AG04449 (cell line): ENCODE data around the gene NGRN.

Experiments used
- CTCF ChIA-PET: fragments of 350-600 bp; formaldehyde crosslinking; extraction: SDS; loops from one replicate; lab custom pipeline; 2021; ENCODE audit warnings: antibody characterized with exemption; lab: Yijun Ruan, JAX
- POLR2A ChIA-PET: fragments of 400-600, 350-600 bp; formaldehyde crosslinking; extraction: SDS; loops from one replicate; lab custom pipeline; 2020; ENCODE audit warnings: antibody characterized with exemption, inconsistent platforms; lab: Yijun Ruan, JAX
- DNase-seq: peaks from one replicate; pipeline ENCODE4 v3.0.0-alpha.2; 2010; ENCODE audit warnings: low read depth, low spot score
- H3K4me3 ChIP-seq: 2 replicates; pipeline ENCODE4 v1.5.1; 2011; ENCODE audit warnings: low read depth, mild to moderate bottlenecking, control low read depth, low read length
- CTCF ChIP-seq: IDR thresholded peaks from one replicate; pipeline ENCODE4 v1.5.1; 2011; ENCODE audit warnings: mild to moderate bottlenecking, moderate library complexity, low read length, control low read depth, inconsistent platforms; ENCODE audit not compliant: insufficient read depth; ENCODE audit errors: missing control alignments

The NGRN gene

GRCh38 chr15:90305932-90306331 is 40.5 kb downstream of the NGRN start:
- ChIA-PET POLR2A (no interaction called here), CTCF (interaction anchor here (3.8 to 7.9 kb wide), 3 partner anchors 10 to 13 kb away, joined by 25 to 86 read pairs (median 26); no protein-coding TSS in a partner anchor)
- no peak overlapping the region for H3K4me3 ChIP-seq
- no peak for TF ChIP-seq CTCF
- no peak for DNase-seq

GRCh38 chr15:90306560-90306959 is 41.1 kb downstream of the NGRN start:
- DNase-seq = no peak
- ChIA-PET CTCF (interaction anchor here (3.8 to 7.9 kb wide), 3 partner anchors 11 to 13 kb away, joined by 25 to 86 read pairs (median 26); no protein-coding TSS in a partner anchor), POLR2A (no interaction called here)
- TF ChIP-seq CTCF = no peak
- no peak overlapping the region for H3K4me3 ChIP-seq

- CTCF ChIA-PET = interaction anchor here (0.8 to 7.9 kb wide), 5 partner anchors 10 to 175 kb away, joined by 3 to 86 read pairs (median 5); no protein-coding TSS in a partner anchor
- POLR2A ChIA-PET = no interaction called here
- TF ChIP-seq CTCF = no peak
- H3K4me3 ChIP-seq = no peak overlapping the region
- no peak for DNase-seq
These were observed 42.2 kb downstream of the NGRN start for GRCh38 chr15:90307661-90308060.

GRCh38 chr15:90309020-90309419 is 43.5 kb downstream of the NGRN start:
- POLR2A ChIA-PET = no interaction called here
- H3K4me3 ChIP-seq = no peak overlapping the region
- no peak for DNase-seq
- CTCF ChIA-PET = interaction anchor here (0.7 to 4.0 kb wide), 5 partner anchors 7 to 173 kb away, joined by 3 to 33 read pairs (median 8); no protein-coding TSS in a partner anchor
- no peak for TF ChIP-seq CTCF

- no peak for TF ChIP-seq CTCF
- H3K4me3 ChIP-seq = no peak overlapping the region
- DNase-seq = no peak
- POLR2A ChIA-PET = no interaction called here
- CTCF ChIA-PET = interaction anchor here (0.7 to 6.8 kb wide), 5 partner anchors 11 to 332 kb away, joined by 3 to 86 read pairs (median 5); no protein-coding TSS in a partner anchor
These were observed 50.0 kb downstream of the NGRN start for GRCh38 chr15:90315278-90315982.

- no peak for DNase-seq
- ChIA-PET CTCF (interaction anchor here (0.9 to 6.8 kb wide), 4 partner anchors 12 to 570 kb away, joined by 3 to 86 read pairs (median 8); no protein-coding TSS in a partner anchor), POLR2A (no interaction called here)
- H3K4me3 ChIP-seq = no peak overlapping the region
- no peak for TF ChIP-seq CTCF
These were observed 50.7 kb downstream of the NGRN start for GRCh38 chr15:90316139-90316538.
